ENCODE data around the gene PIK3R6. TPM values are rescaled to one million over a fixed set of nuclear protein-coding genes. Genes with fewer than 3 reads are reported as not detected.

PIK3R6 gene
- total and polyA plus RNA-seq, 2 of the 13 experiments (the other 11 are each of a cell fraction or from before 2014, with no cell fraction given), result not detected

DNA sequence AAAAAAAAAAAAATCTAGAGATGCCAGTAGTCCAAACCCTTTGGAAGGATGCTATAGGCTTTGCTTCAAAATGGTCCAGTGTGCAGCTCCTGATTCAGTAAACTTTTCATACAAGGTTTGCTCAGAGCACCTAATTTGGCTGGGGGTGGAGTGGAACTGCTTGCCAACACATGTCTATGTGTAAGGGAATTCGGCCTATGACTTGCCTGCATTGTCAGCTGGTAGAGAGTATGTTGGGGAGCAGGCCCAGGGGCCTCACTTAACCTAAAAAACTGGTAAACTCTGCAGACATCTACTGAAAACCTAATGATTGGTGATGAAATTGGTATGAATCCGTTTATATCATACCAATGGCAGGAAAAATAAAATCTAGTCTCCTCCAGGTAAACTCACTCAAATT is 66.8 kb downstream of the PIK3R6 start:
- ATAC-seq, result no peak
- Histone ChIP-seq H3K4me2 (ENCODE audit: low read depth, low read length) (no peak overlapping the region), H2AFZ (ENCODE audit: low read length) (no peak overlapping the region), H3K9me3 (ENCODE audit: low read length) (no peaks in the 10 kb centered on the region), H3K4me3 (replicated peaks in 1 of 3; ENCODE audit: insufficient read depth in 1 of 3, low read depth in 2 of 3, low read length in 3 of 3) (no peak overlapping the region), H3K36me3 (replicated peaks in 1 of 2; ENCODE audit: control insufficient read depth in 1 of 2, insufficient read depth in 2 of 2, low read length in 2 of 2) (no peaks in the 10 kb centered on the region), H3K27me3 (ENCODE audit: control insufficient read depth in 1 of 2, insufficient read depth in 2 of 2, low read length in 2 of 2) (peaks cover 3 to 43% of the 10 kb centered on the region in 2 experiments), H3K4me1 (ENCODE audit: insufficient read depth, low read length) (no peaks in the 10 kb centered on the region), H3K27ac (ENCODE audit: extremely low read length, insufficient read depth, low read length) (no peak overlapping the region), H4K20me1 (ENCODE audit: insufficient read depth, low read length) (no peaks in the 10 kb centered on the region), H3K79me2 (ENCODE audit: insufficient read depth, low read length) (no peaks in the 10 kb centered on the region), H3K9ac (ENCODE audit: insufficient read depth, low read depth, low read length) (no peak overlapping the region)
- FAIRE-seq, result no peak
- no peak for DNase-seq (ENCODE audit: low spot score)
- in situ Hi-C loops (cut with HindIII; ENCODE audit: extremely low pct_ligation_motif_present, low pct_unique_long_range_greater_than_20kb), result no loop called here
- POLR2A ChIA-PET, result no interaction called here
- 6% methylated on average over 2 of the region's 2 CpGs for WGBS (ENCODE audit: low lambda C conversion rate)
- CTCF ChIA-PET (ENCODE audit: low intra/inter-chr PET ratio, low total read pairs), result no interaction called here
- intact Hi-C loops (cut with micrococcal nuclease; ENCODE audit: unreplicated experiment), result loop anchor here (5.0 kb wide), 1 partner anchor 97 kb away; no protein-coding TSS in a partner anchor
- BruUV-seq (replicated peaks), result no TSS peak
- TF ChIP-seq, protein P1, sequence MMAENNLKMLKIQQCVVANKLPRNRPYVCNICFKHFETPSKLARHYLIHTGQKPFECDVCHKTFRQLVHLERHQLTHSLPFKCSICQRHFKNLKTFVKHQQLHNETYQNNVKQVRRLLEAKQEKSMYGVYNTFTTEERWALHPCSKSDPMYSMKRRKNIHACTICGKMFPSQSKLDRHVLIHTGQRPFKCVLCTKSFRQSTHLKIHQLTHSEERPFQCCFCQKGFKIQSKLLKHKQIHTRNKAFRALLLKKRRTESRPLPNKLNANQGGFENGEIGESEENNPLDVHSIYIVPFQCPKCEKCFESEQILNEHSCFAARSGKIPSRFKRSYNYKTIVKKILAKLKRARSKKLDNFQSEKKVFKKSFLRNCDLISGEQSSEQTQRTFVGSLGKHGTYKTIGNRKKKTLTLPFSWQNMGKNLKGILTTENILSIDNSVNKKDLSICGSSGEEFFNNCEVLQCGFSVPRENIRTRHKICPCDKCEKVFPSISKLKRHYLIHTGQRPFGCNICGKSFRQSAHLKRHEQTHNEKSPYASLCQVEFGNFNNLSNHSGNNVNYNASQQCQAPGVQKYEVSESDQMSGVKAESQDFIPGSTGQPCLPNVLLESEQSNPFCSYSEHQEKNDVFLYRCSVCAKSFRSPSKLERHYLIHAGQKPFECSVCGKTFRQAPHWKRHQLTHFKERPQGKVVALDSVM (CRISPR knock-in tag; IDR thresholded peaks at IDR 0.05), result no peak
- TF ChIP-seq, protein P2, sequence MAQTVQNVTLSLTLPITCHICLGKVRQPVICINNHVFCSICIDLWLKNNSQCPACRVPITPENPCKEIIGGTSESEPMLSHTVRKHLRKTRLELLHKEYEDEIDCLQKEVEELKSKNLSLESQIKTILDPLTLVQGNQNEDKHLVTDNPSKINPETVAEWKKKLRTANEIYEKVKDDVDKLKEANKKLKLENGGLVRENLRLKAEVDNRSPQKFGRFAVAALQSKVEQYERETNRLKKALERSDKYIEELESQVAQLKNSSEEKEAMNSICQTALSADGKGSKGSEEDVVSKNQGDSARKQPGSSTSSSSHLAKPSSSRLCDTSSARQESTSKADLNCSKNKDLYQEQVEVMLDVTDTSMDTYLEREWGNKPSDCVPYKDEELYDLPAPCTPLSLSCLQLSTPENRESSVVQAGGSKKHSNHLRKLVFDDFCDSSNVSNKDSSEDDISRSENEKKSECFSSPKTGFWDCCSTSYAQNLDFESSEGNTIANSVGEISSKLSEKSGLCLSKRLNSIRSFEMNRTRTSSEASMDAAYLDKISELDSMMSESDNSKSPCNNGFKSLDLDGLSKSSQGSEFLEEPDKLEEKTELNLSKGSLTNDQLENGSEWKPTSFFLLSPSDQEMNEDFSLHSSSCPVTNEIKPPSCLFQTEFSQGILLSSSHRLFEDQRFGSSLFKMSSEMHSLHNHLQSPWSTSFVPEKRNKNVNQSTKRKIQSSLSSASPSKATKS (CRISPR knock-in tag; IDR thresholded peaks at IDR 0.05), result no peak
- no peak for TF ChIP-seq RAD21 (CRISPR knock-in tag; IDR thresholded peaks at IDR 0.05)
- TF ChIP-seq, protein P3, sequence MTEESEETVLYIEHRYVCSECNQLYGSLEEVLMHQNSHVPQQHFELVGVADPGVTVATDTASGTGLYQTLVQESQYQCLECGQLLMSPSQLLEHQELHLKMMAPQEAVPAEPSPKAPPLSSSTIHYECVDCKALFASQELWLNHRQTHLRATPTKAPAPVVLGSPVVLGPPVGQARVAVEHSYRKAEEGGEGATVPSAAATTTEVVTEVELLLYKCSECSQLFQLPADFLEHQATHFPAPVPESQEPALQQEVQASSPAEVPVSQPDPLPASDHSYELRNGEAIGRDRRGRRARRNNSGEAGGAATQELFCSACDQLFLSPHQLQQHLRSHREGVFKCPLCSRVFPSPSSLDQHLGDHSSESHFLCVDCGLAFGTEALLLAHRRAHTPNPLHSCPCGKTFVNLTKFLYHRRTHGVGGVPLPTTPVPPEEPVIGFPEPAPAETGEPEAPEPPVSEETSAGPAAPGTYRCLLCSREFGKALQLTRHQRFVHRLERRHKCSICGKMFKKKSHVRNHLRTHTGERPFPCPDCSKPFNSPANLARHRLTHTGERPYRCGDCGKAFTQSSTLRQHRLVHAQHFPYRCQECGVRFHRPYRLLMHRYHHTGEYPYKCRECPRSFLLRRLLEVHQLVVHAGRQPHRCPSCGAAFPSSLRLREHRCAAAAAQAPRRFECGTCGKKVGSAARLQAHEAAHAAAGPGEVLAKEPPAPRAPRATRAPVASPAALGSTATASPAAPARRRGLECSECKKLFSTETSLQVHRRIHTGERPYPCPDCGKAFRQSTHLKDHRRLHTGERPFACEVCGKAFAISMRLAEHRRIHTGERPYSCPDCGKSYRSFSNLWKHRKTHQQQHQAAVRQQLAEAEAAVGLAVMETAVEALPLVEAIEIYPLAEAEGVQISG (CRISPR knock-in tag; IDR thresholded peaks at IDR 0.05), result no peak
- TF ChIP-seq CBX5 (CRISPR knock-in tag; IDR thresholded peaks at IDR 0.05; ENCODE audit: borderline replicate concordance), result no peak
- TF ChIP-seq ZNF468 (CRISPR knock-in tag; IDR thresholded peaks at IDR 0.05), result no peak
- TF ChIP-seq CAMTA2 (CRISPR knock-in tag; IDR thresholded peaks at IDR 0.05; ENCODE audit: borderline replicate concordance), result no peak
- no peak for TF ChIP-seq SMARCE1 (IDR thresholded peaks at IDR 0.05; ENCODE audit: borderline replicate concordance)
- no peak for TF ChIP-seq FOXM1 (CRISPR knock-in tag; IDR thresholded peaks at IDR 0.05)
- TF ChIP-seq ZNF552 (CRISPR knock-in tag; IDR thresholded peaks at IDR 0.05; ENCODE audit: borderline replicate concordance), result no peak
- TF ChIP-seq ZBTB21 (CRISPR knock-in tag; IDR thresholded peaks at IDR 0.05), result no peak
- TF ChIP-seq, protein P4, sequence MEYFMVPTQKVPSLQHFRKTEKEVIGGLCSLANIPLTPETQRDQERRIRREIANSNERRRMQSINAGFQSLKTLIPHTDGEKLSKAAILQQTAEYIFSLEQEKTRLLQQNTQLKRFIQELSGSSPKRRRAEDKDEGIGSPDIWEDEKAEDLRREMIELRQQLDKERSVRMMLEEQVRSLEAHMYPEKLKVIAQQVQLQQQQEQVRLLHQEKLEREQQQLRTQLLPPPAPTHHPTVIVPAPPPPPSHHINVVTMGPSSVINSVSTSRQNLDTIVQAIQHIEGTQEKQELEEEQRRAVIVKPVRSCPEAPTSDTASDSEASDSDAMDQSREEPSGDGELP (IDR thresholded peaks at IDR 0.05; ENCODE audit: borderline replicate concordance, low read depth), result no peak
- TF ChIP-seq CREM (IDR thresholded peaks at IDR 0.05), result no peak
- no peak for TF ChIP-seq CREM (CRISPR knock-in tag; IDR thresholded peaks at IDR 0.05)
- no peak for TF ChIP-seq ZNF350 (CRISPR knock-in tag; IDR thresholded peaks at IDR 0.05; ENCODE audit: borderline replicate concordance, low read depth)
- no peak for TF ChIP-seq DPF2 (CRISPR knock-in tag; IDR thresholded peaks at IDR 0.05; ENCODE audit: borderline replicate concordance, low read depth)

Measured in HepG2 (cell line).